A673 (cell line): ENCODE results near the gene LPP. TPM values are rescaled to one million over a fixed set of nuclear protein-coding genes. Genes with fewer than 3 reads are reported as not detected.

Experiments used
- BruUV-seq: library from RNA; stranded (reverse); fragments of 400-500 nt; replicated peaks from 2 replicates; lab custom pipeline; 2021; lab: Mats Ljungman, UMichigan
- CTCF ChIA-PET: fragments of 300-600 bp; sonication (Branson Sonifier 250); formaldehyde crosslinking; loops from one replicate; lab custom pipeline; 2022; ENCODE audit warnings: antibody characterized with exemption; lab: Charles Lee
- POLR2A ChIA-PET: fragments of 300-600 bp; sonication (Branson Sonifier 250); formaldehyde crosslinking; loops from one replicate; lab custom pipeline; 2022; ENCODE audit warnings: antibody characterized with exemption; ENCODE audit not compliant: low non-redundant PET; lab: Charles Lee
- DNase-seq: peaks from one replicate; pipeline ENCODE4 v3.0.0-alpha.2; 2015; ENCODE audit warnings: low spot score
- H3K27ac ChIP-seq: fragments of 200-600 bp; sonication (generic); 2 replicates; pipeline ENCODE4 v1.5.1; 2016; ENCODE audit warnings: mixed run types, low read depth, mild to moderate bottlenecking, mixed read lengths, antibody characterized with exemption, low read length; ENCODE audit not compliant: poor library complexity, severe bottlenecking
- H3K27me3 ChIP-seq: fragments of 200-600 bp; sonication (generic); replicated peaks from 2 replicates; pipeline ENCODE4 v1.6.1; 2017; ENCODE audit warnings: mixed run types, low read depth, mild to moderate bottlenecking, mixed read lengths, antibody characterized with exemption, low read length; ENCODE audit not compliant: insufficient read depth, poor library complexity
- H3K36me3 ChIP-seq: fragments of 200-600 bp; sonication (generic); 2 replicates; pipeline ENCODE4 v1.6.1; 2016; ENCODE audit warnings: mixed run types, mild to moderate bottlenecking, mixed read lengths, antibody characterized with exemption, low read length; ENCODE audit not compliant: insufficient read depth, poor library complexity, severe bottlenecking
- H3K4me1 ChIP-seq: fragments of 200-600 bp; sonication (generic); 2 replicates; pipeline ENCODE4 v1.6.1; 2017; ENCODE audit warnings: mixed run types, mild to moderate bottlenecking, mixed read lengths, antibody characterized with exemption, low read length; ENCODE audit not compliant: insufficient read depth, poor library complexity, severe bottlenecking
- H3K4me3 ChIP-seq: fragments of 200-600 bp; sonication (generic); 2 replicates; pipeline ENCODE4 v1.5.1; 2016; ENCODE audit warnings: low read depth, mixed run types, mild to moderate bottlenecking, mixed read lengths, low read length; ENCODE audit not compliant: poor library complexity, severe bottlenecking
- H3K9me3 ChIP-seq: fragments of 200-600 bp; sonication (generic); 2 replicates; pipeline ENCODE4 v1.6.1; 2016; ENCODE audit warnings: mixed run types, low read depth, mild to moderate bottlenecking, mixed read lengths, antibody characterized with exemption, low read length; ENCODE audit not compliant: poor library complexity, severe bottlenecking
- CTCF ChIP-seq: fragments of 300-800, 200-600 bp; sonication (generic); conservative IDR thresholded peaks from 2 replicates; pipeline ENCODE4 v1.5.1; 2017; ENCODE audit warnings: low read depth, mild to moderate bottlenecking, antibody characterized with exemption, low read length, moderate library complexity, mixed read lengths
- EZH2 ChIP-seq: fragments of 200-600 bp; sonication (generic); IDR thresholded peaks from 2 replicates; pipeline ENCODE4 v1.6.1; 2017; ENCODE audit warnings: borderline replicate concordance, low read depth, mild to moderate bottlenecking, mixed read lengths, antibody characterized with exemption, low read length; ENCODE audit not compliant: poor library complexity, severe bottlenecking
- intact Hi-C: fragments of 100-400 bp; cut with micrococcal nuclease; formaldehyde crosslinking; loops from one replicate; pipeline ENCODE4 v1.10.0; 2022; ENCODE audit not compliant: unreplicated experiment
- total RNA-seq: library from RNA; stranded (reverse); gene quantifications from 2 replicates; pipeline ENCODE4 v1.2.3, GENCODE V29; 2021

Gene LPP
- total RNA-seq, 1 experiment from 2014 or later = 39.7 TPM

GRCh38 chr3:188533612-188534357 is 379.8 kb downstream of the LPP start:
- no peak overlapping the region for H3K4me3 ChIP-seq
- ChIA-PET CTCF (no interaction called here), POLR2A (no interaction called here)
- peaks cover 10% of the 10 kb centered on the region for H3K4me1 ChIP-seq
- BruUV-seq = no TSS peak
- H3K9me3 ChIP-seq = no peaks in the 10 kb centered on the region
- H3K27ac ChIP-seq = no peak overlapping the region
- intact Hi-C loops = no loop called here
- TF ChIP-seq CTCF = no peak
- no peak for TF ChIP-seq EZH2
- H3K36me3 ChIP-seq = no peaks in the 10 kb centered on the region
- DNase-seq = no peak
- H3K27me3 ChIP-seq = no peaks in the 10 kb centered on the region

GRCh38 chr3:188534633-188535032 is 380.7 kb downstream of the LPP start:
- DNase-seq = no peak
- POLR2A ChIA-PET = no interaction called here
- H3K27ac ChIP-seq = no peak overlapping the region

GRCh38 chr3:188537606-188538005 is 383.6 kb downstream of the LPP start:
- peaks cover 3% of the 10 kb centered on the region for H3K4me1 ChIP-seq
- no peaks in the 10 kb centered on the region for H3K27me3 ChIP-seq
- H3K36me3 ChIP-seq = no peaks in the 10 kb centered on the region
- no peaks in the 10 kb centered on the region for H3K9me3 ChIP-seq
- no peak overlapping the region for H3K27ac ChIP-seq
- intact Hi-C loops = no loop called here
- TF ChIP-seq CTCF (no peak), EZH2 (no peak)
- BruUV-seq = no TSS peak
- no peak for DNase-seq
- ChIA-PET POLR2A (no interaction called here), CTCF (no interaction called here)
- no peak overlapping the region for H3K4me3 ChIP-seq

More at GRCh38 chr3:188534633-188535032, 380.7 kb downstream of the LPP start:
- intact Hi-C loops = no loop called here
- no TSS peak for BruUV-seq
- Histone ChIP-seq H3K36me3 (no peaks in the 10 kb centered on the region), H3K27me3 (no peaks in the 10 kb centered on the region), H3K4me3 (no peak overlapping the region), H3K9me3 (no peaks in the 10 kb centered on the region), H3K4me1 (peaks cover 10% of the 10 kb centered on the region)
- CTCF ChIA-PET = no interaction called here
- TF ChIP-seq EZH2 = no peak
- no peak for TF ChIP-seq CTCF
